Measurements from ENCODE around the gene DCUN1D3. TPM values are rescaled to one million over a fixed set of nuclear protein-coding genes. Genes with fewer than 3 reads are reported as not detected.

The DCUN1D3 gene
- total RNA-seq, 1 donor, result 30.2 TPM

DNA sequence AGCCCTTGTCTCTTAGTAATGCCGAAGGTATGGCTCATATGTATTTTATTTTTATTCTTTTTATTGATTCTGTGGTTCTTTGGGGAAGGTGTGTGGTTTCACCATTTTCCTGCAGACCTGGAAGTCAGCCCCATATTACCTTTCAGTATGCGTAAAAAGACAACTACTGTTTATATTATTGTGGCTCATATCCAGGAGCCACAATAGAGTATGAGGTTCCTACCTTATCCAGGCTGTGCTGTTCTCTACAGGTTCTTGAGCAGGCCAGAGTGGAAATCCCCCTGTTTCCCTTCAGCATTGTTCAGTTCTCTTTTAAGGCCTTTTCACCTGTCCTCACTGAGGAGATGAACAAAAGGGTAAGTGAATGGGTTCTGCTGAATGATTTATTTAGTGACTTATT, 60.7 kb downstream of the DCUN1D3 start:
- no peak overlapping the region for H3K4me3 ChIP-seq (ENCODE audit: low read depth, low read length)
- TF ChIP-seq, protein P1, sequence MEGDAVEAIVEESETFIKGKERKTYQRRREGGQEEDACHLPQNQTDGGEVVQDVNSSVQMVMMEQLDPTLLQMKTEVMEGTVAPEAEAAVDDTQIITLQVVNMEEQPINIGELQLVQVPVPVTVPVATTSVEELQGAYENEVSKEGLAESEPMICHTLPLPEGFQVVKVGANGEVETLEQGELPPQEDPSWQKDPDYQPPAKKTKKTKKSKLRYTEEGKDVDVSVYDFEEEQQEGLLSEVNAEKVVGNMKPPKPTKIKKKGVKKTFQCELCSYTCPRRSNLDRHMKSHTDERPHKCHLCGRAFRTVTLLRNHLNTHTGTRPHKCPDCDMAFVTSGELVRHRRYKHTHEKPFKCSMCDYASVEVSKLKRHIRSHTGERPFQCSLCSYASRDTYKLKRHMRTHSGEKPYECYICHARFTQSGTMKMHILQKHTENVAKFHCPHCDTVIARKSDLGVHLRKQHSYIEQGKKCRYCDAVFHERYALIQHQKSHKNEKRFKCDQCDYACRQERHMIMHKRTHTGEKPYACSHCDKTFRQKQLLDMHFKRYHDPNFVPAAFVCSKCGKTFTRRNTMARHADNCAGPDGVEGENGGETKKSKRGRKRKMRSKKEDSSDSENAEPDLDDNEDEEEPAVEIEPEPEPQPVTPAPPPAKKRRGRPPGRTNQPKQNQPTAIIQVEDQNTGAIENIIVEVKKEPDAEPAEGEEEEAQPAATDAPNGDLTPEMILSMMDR (IDR thresholded peaks at IDR 0.05; ENCODE audit: insufficient read depth, low read length), result no peak
- no peak for DNase-seq (ENCODE audit: low read depth)

DNA sequence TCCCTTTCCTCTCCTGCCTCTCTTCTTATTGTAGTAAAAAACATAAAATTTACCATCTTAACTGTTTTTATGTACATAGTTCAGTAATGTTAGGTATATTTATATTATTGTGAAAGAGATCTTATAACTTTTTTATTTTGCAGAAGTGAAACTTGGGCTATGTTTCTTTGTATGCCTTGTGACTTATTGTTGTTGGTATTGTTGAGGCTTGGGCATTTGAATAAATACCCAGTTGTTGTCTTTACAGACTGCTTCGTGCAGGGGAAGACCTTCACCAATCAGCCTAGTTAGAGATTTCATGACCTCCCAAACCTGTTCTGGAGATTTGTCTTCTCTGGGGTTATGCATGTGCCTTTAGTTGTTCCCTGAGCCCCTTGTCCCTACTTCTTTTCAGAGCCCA, 61.9 kb downstream of the DCUN1D3 start:
- no peak for DNase-seq (ENCODE audit: low read depth)
- TF ChIP-seq, protein P1 (IDR thresholded peaks at IDR 0.05; ENCODE audit: insufficient read depth, low read length), result no peak
- H3K4me3 ChIP-seq (ENCODE audit: low read depth, low read length), result no peak overlapping the region

DNA sequence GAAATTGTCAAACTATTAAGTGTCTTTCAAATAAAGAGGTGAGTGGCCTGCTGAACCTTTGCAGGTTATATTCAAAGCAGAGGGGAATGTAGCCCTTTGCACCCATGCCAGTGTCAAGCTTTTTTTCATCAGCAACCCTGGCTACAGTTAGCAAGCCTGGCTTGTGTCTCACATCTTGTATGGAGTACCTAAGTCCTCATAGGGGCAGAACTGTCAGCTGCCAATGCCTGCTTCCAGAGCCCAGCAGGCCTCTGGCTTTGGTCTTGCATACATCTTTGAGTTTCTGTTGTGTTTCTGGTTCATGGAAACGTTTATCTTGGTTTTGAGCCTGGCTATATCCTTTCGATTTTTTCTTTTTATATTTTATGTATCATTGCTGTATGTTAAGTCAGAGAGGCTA, 67.1 kb downstream of the DCUN1D3 start:
- TF ChIP-seq, protein P1 (IDR thresholded peaks at IDR 0.05; ENCODE audit: insufficient read depth, low read length), result no peak
- DNase-seq (ENCODE audit: low read depth), result no peak
- H3K4me3 ChIP-seq (ENCODE audit: low read depth, low read length), result no peak overlapping the region

DNA sequence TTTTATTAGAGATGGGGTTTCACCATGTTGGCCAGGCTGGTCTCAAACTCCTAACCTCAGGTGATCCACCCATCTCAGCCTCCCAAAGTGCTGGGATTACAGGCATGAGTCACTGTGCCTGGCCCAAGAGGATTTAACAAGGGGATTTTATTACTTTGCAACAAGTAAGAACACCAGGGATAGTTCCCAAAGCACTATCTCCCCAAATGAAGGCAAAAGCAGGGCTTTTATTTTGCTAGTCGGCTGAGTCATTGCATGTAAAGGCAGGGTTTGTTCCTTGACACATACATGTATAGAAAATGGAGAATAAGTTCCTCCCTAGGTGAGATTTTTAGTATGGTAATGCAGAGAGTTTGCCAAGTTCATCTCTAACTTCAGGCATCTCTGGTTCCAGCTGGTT, 69.8 kb downstream of the DCUN1D3 start:
- no peak overlapping the region for H3K4me3 ChIP-seq (ENCODE audit: low read depth, low read length)
- TF ChIP-seq, protein P1 (IDR thresholded peaks at IDR 0.05; ENCODE audit: insufficient read depth, low read length), result no peak
- DNase-seq (ENCODE audit: low read depth), result peak; percentile 16

DNA sequence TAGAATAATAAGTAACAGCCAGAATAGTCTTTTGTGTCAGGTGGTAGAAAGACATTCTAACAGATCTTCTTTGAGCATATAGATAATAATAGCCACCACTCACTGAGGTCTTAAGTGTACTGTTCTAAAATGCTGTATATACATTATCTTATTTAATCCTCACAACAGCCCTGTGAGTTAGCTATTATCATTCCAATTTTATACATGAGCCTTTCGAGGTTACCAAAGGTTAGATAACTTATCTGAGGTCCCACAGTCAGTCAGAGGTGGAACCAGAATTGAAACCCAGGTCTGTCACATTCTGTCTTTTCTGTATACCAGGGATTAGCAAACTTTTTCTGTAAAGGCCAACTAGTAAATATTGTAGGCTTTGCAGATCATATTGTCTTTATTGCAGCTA, 70.6 kb downstream of the DCUN1D3 start:
- DNase-seq (ENCODE audit: low read depth), result no peak
- TF ChIP-seq, protein P1 (IDR thresholded peaks at IDR 0.05; ENCODE audit: insufficient read depth, low read length), result no peak
- no peak overlapping the region for H3K4me3 ChIP-seq (ENCODE audit: low read depth, low read length)

DNA sequence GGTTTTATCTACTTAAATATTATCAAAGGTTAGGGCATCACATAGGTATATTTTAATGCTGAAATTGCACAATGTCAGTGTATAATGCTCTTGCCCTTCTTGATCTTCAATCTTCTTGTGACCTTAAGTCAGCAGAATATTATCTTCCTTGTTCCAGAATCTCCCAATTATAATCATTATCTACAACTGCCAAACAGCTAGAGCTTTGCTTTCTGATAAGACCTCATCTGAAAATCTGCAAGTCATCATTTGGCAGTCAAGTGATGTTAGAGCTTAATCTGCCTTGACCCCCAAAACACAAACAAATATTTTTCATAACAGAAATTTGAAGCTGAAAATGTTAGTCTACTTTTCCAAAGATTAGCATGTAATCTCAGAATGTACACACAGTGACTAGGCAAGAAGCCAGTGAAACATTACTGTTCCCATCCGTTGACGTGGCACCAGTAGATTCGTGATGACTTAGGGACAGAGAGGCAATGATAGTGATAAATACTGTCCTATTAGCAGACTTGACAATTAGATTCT, 74.1 kb downstream of the DCUN1D3 start:
- H3K4me3 ChIP-seq (ENCODE audit: low read depth, low read length), result no peak overlapping the region
- DNase-seq (ENCODE audit: low read depth), result no peak
- TF ChIP-seq, protein P1 (IDR thresholded peaks at IDR 0.05; ENCODE audit: insufficient read depth, low read length), result no peak
